Natural killer cell (primary cell): ENCODE results near the gene XIAP. TPM values are rescaled to one million over a fixed set of nuclear protein-coding genes. Genes with fewer than 3 reads are reported as not detected.
"Not testable (repeated sequence)": the region's sequence is repeated elsewhere in the genome, so short reads cannot be mapped to it uniquely, and the experiment has no call there.

ENCODE experiments used
- ATAC-seq, 3 donors: fragments of 150-1000 bp in 2 of 3; fragments of 200-7000 bp in 1 of 3; cut with Tn5 transposase; 1 replicate in 1 of 3; 2 replicates in 2 of 3; pipeline ENCODE4 v1.10.0; 2021; ENCODE audit warnings: mild to moderate bottlenecking in 2 of 3, moderate library complexity in 2 of 3
- DNase-seq, 2 donors: peaks; one replicate each; pipeline versions ENCODE4 v3.0.0 to v3.0.0-alpha.2; 2013 to 2021; ENCODE audit warnings: mixed read lengths in 1 of 2
- H3K27ac ChIP-seq: one replicate; pipeline ENCODE4 v1.5.1; 2013; ENCODE audit warnings: mild to moderate bottlenecking, low read length
- H3K27me3 ChIP-seq: one replicate; pipeline ENCODE4 v1.6.1; 2013; ENCODE audit warnings: low read length; ENCODE audit not compliant: control insufficient read depth, insufficient read depth
- H3K36me3 ChIP-seq: one replicate; pipeline ENCODE4 v1.6.1; 2013; ENCODE audit warnings: low read length; ENCODE audit not compliant: control insufficient read depth, insufficient read depth
- H3K4me1 ChIP-seq: one replicate; pipeline ENCODE4 v1.6.1; 2013; ENCODE audit warnings: low read length; ENCODE audit not compliant: control insufficient read depth, insufficient read depth
- H3K4me3 ChIP-seq: one replicate; pipeline ENCODE4 v1.5.1; 2013; ENCODE audit warnings: low read length
- H3K9me3 ChIP-seq: one replicate; pipeline ENCODE4 v1.6.1; 2013; ENCODE audit warnings: low read length; ENCODE audit not compliant: control insufficient read depth, insufficient read depth
- H3K27ac Mint-ChIP-seq, 2 donors: one replicate each; pipeline ENCODE4 v1.8.0; 2022; ENCODE audit warnings: mild to moderate bottlenecking in 2 of 2, mixed read lengths in 2 of 2, moderate library complexity in 1 of 2
- H3K27me3 Mint-ChIP-seq, 2 donors: one replicate each; pipeline ENCODE4 v1.8.0; 2022; ENCODE audit warnings: low read depth in 2 of 2, mixed read lengths in 2 of 2
- H3K36me3 Mint-ChIP-seq: one replicate; pipeline ENCODE4 v1.8.0; 2022; ENCODE audit warnings: mixed read lengths
- H3K4me1 Mint-ChIP-seq, 2 donors: one replicate each; pipeline ENCODE4 v1.8.0; 2022; ENCODE audit warnings: mixed read lengths in 2 of 2
- H3K4me3 Mint-ChIP-seq: one replicate; pipeline ENCODE4 v1.8.0; 2022; ENCODE audit warnings: mild to moderate bottlenecking, moderate library complexity, mixed read lengths
- H3K9me3 Mint-ChIP-seq, 2 donors: one replicate each; pipeline ENCODE4 v1.8.0; 2022; ENCODE audit warnings: mixed read lengths in 2 of 2
- WGBS: methylation state at CpG from one replicate; pipeline ENCODE4 v1.1.7; 2013; ENCODE audit warnings: missing lambda C conversion rate; ENCODE audit not compliant: insufficient coverage; 5-methylcytosine and 5-hydroxymethylcytosine counted together
- intact Hi-C: fragments of 100-400 bp; cut with micrococcal nuclease; formaldehyde crosslinking; loops from one replicate; pipeline ENCODE4 v1.14.2; 2022
- total RNA-seq, 4 donors: library from RNA; stranded (reverse); fragments of 120-200 nt in 1 of 4; gene quantifications; one replicate each; pipeline versions ENCODE4 v1.2.3 to v1.2.4, GENCODE V29; 2013 to 2022
- TF ChIP-seq, protein P1 (sequence below): fragments of 200-600 bp; IDR thresholded peaks from one replicate; pipeline ENCODE4 v1.8.0; 2022; ENCODE audit warnings: antibody characterized with exemption

Gene XIAP
- total RNA-seq, 3 donors from 2014 or later (not counting 1 experiment from before 2014, with no cell fraction given): 32.2 to 44.9 (median 40.2) TPM

GRCh38 chrX:123920105-123920785, 60.4 kb downstream of the XIAP start:
- Histone ChIP-seq H3K4me3 (no peak overlapping the region), H3K27me3 (no peaks in the 10 kb centered on the region), H3K9me3 (no peaks in the 10 kb centered on the region), H3K36me3 (no peaks in the 10 kb centered on the region), H3K4me1 (no peaks in the 10 kb centered on the region), H3K27ac (no peak overlapping the region)
- no peaks in the 10 kb centered on the region for H3K27me3 Mint-ChIP-seq
- ATAC-seq (no peak), DNase-seq (no peak)
- intact Hi-C loops: no loop called here
- H3K27ac Mint-ChIP-seq: no peak overlapping the region
- TF ChIP-seq, protein P1, sequence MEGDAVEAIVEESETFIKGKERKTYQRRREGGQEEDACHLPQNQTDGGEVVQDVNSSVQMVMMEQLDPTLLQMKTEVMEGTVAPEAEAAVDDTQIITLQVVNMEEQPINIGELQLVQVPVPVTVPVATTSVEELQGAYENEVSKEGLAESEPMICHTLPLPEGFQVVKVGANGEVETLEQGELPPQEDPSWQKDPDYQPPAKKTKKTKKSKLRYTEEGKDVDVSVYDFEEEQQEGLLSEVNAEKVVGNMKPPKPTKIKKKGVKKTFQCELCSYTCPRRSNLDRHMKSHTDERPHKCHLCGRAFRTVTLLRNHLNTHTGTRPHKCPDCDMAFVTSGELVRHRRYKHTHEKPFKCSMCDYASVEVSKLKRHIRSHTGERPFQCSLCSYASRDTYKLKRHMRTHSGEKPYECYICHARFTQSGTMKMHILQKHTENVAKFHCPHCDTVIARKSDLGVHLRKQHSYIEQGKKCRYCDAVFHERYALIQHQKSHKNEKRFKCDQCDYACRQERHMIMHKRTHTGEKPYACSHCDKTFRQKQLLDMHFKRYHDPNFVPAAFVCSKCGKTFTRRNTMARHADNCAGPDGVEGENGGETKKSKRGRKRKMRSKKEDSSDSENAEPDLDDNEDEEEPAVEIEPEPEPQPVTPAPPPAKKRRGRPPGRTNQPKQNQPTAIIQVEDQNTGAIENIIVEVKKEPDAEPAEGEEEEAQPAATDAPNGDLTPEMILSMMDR: no peak
- H3K4me1 Mint-ChIP-seq: no peaks in the 10 kb centered on the region
- no peaks in the 10 kb centered on the region for H3K36me3 Mint-ChIP-seq
- no peaks in the 10 kb centered on the region for H3K9me3 Mint-ChIP-seq
- WGBS: no CpG with 5 or more reads among the region's 1 CpG
- no peak overlapping the region for H3K4me3 Mint-ChIP-seq

DNA sequence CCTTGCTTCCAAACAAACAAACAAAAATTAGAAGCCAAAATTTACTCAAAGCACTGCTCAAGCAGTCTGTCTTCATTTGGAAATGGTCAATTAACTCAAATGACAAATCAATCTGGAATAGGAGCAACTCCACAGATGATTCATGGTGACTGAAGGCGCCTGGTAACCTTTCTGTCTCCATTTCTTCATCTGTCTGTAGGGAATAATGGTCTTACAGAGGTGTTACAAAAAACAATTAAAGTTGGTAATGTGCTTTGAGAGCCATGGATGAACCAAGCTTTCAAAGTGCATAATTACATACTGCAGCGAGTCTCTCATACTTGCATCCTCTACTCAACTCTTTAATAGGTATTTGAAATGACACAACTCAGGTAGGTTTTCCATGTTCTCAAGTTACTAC, 63.4 kb downstream of the XIAP start:
- DNase-seq (no peak), ATAC-seq (no peak)
- no peaks in the 10 kb centered on the region for H3K36me3 ChIP-seq
- TF ChIP-seq, protein P1: no peak
- Mint-ChIP-seq H3K4me1 (no peaks in the 10 kb centered on the region), H3K36me3 (no peaks in the 10 kb centered on the region), H3K27ac (no peak overlapping the region), H3K4me3 (no peak overlapping the region), H3K9me3 (no peaks in the 10 kb centered on the region), H3K27me3 (no peaks in the 10 kb centered on the region)
- no peak overlapping the region for H3K27ac ChIP-seq
- no peaks in the 10 kb centered on the region for H3K27me3 ChIP-seq
- intact Hi-C loops: no loop called here
- H3K9me3 ChIP-seq: no peaks in the 10 kb centered on the region
- no peak overlapping the region for H3K4me3 ChIP-seq
- WGBS: 100% methylated on average over 2 of the region's 2 CpGs
- no peaks in the 10 kb centered on the region for H3K4me1 ChIP-seq

GRCh38 chrX:123924186-123924585, 64.3 kb downstream of the XIAP start:
- H3K9me3 ChIP-seq: no peaks in the 10 kb centered on the region
- TF ChIP-seq, protein P1: no peak
- H3K4me1 Mint-ChIP-seq: no peaks in the 10 kb centered on the region
- H3K4me1 ChIP-seq: no peaks in the 10 kb centered on the region
- intact Hi-C loops: no loop called here
- no peak for DNase-seq
- H3K27ac Mint-ChIP-seq: no peak overlapping the region
- no peaks in the 10 kb centered on the region for H3K36me3 ChIP-seq
- H3K27me3 Mint-ChIP-seq: no peaks in the 10 kb centered on the region
- H3K36me3 Mint-ChIP-seq: no peaks in the 10 kb centered on the region
- WGBS: 57% methylated on average over 1 of the region's 1 CpG
- no peak overlapping the region for H3K4me3 ChIP-seq
- H3K9me3 Mint-ChIP-seq: no peaks in the 10 kb centered on the region
- ATAC-seq: no peak
- H3K27ac ChIP-seq: no peak overlapping the region
- H3K27me3 ChIP-seq: no peaks in the 10 kb centered on the region
- H3K4me3 Mint-ChIP-seq: no peak overlapping the region

- Mint-ChIP-seq H3K27ac (no peak overlapping the region), H3K9me3 (no peaks in the 10 kb centered on the region), H3K4me1 (no peaks in the 10 kb centered on the region), H3K27me3 (no peaks in the 10 kb centered on the region), H3K4me3 (no peak overlapping the region), H3K36me3 (no peaks in the 10 kb centered on the region)
- H3K36me3 ChIP-seq: no peaks in the 10 kb centered on the region
- ATAC-seq: no peak
- 83% methylated on average over 2 of the region's 2 CpGs for WGBS
- intact Hi-C loops: no loop called here
- no peak overlapping the region for H3K4me3 ChIP-seq
- H3K27me3 ChIP-seq: no peaks in the 10 kb centered on the region
- TF ChIP-seq, protein P1: no peak
- H3K9me3 ChIP-seq: no peaks in the 10 kb centered on the region
- H3K27ac ChIP-seq: no peak overlapping the region
- no peaks in the 10 kb centered on the region for H3K4me1 ChIP-seq
- no peak for DNase-seq
These were observed 68.0 kb downstream of the XIAP start for GRCh38 chrX:123927845-123928244.

- H3K9me3 ChIP-seq, H3K27me3 ChIP-seq, H3K9me3 Mint-ChIP-seq, intact Hi-C loops, ATAC-seq, H3K27ac Mint-ChIP-seq, H3K4me3 Mint-ChIP-seq, H3K4me3 ChIP-seq, H3K36me3 Mint-ChIP-seq, H3K4me1 ChIP-seq, H3K27ac ChIP-seq, DNase-seq, H3K36me3 ChIP-seq, H3K27me3 Mint-ChIP-seq, H3K4me1 Mint-ChIP-seq: not testable (repeated sequence)
- 67% methylated on average over 1 of the region's 2 CpGs for WGBS
These were observed 72.2 kb downstream of the XIAP start for GRCh38 chrX:123932055-123932454.
